ENCODE measurements around the gene DNLZ.

DNA sequence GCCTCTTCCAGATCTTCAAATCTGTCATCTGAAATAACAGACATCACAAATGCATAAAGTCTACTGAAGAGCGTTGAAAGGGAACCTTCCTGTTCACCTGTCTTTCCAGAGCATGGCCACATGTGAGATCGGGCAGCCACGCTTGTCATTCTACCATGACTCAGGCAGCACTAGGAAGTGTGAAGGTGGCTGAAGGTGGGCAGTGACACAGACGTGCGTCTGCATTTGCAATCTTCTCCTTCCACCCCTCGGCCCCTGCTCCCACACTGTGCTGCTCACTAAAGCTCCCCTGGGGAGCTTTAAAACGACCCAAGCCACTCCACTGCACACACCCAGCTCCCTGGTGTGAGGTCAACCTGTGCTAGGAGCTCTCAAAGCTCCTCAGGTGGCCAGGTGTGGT lies 44.4 kb upstream of the DNLZ start:
- TF ChIP-seq, protein P1, sequence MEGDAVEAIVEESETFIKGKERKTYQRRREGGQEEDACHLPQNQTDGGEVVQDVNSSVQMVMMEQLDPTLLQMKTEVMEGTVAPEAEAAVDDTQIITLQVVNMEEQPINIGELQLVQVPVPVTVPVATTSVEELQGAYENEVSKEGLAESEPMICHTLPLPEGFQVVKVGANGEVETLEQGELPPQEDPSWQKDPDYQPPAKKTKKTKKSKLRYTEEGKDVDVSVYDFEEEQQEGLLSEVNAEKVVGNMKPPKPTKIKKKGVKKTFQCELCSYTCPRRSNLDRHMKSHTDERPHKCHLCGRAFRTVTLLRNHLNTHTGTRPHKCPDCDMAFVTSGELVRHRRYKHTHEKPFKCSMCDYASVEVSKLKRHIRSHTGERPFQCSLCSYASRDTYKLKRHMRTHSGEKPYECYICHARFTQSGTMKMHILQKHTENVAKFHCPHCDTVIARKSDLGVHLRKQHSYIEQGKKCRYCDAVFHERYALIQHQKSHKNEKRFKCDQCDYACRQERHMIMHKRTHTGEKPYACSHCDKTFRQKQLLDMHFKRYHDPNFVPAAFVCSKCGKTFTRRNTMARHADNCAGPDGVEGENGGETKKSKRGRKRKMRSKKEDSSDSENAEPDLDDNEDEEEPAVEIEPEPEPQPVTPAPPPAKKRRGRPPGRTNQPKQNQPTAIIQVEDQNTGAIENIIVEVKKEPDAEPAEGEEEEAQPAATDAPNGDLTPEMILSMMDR (IDR thresholded peaks at IDR 0.05) = no peak
- TF ChIP-seq POLR2A (IDR thresholded peaks at IDR 0.05) = no peak

Measured in heart left ventricle (tissue), 13 donors.